Uterus (tissue), 2 donors: ENCODE results near the gene FAM222B.

ENCODE experiments used
- POLR2A ChIP-seq, 2 donors: fragments of 450-650 bp; IDR thresholded peaks; one replicate each; pipeline ENCODE4 v1.6.1; 2016; ENCODE audit warnings: antibody characterized with exemption in 2 of 2, mild to moderate bottlenecking in 1 of 2, moderate library complexity in 1 of 2
- TF ChIP-seq, protein P1 (sequence below), 4 experiments: fragments of 200-600 bp in 2 of 4; fragments of 450-650 bp in 2 of 4; sonication (generic) in 2 of 4; IDR thresholded peaks; one replicate each; pipeline ENCODE4 v1.5.1; 2016 to 2019; ENCODE audit warnings: antibody characterized with exemption in 4 of 4, mild to moderate bottlenecking in 2 of 4, moderate library complexity in 1 of 4

DNA sequence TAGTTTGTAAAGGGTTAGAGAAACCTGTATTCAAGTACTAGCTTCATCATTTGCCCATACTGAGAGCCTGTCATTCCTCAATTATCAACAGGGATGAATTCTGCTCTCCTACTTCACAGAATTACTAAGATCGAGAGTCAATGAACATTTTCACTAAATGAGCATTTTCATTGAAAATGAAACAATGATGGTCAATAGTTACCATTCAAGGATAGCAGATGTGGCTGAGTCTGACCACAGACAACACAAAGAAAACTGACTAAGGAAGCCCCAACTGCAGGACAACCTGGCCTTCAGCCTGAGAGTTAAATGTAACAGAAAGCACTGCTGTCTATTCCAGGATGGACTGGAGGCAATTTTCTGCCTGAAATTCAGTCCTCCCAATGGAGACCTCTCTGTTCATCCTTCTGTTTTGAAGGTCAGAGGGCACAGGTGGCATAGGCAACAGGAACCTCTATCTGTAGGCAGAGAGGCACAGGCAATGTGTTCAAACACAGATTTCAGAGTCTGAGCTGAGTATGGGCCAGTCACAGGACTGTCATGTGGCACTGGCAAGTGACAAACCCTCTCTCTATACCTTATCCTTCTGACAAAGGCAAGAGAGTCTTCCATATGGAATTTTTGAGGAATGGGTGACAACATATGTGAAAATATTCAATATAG lies 79.3 kb downstream of the FAM222B start:
- TF ChIP-seq, protein P1, sequence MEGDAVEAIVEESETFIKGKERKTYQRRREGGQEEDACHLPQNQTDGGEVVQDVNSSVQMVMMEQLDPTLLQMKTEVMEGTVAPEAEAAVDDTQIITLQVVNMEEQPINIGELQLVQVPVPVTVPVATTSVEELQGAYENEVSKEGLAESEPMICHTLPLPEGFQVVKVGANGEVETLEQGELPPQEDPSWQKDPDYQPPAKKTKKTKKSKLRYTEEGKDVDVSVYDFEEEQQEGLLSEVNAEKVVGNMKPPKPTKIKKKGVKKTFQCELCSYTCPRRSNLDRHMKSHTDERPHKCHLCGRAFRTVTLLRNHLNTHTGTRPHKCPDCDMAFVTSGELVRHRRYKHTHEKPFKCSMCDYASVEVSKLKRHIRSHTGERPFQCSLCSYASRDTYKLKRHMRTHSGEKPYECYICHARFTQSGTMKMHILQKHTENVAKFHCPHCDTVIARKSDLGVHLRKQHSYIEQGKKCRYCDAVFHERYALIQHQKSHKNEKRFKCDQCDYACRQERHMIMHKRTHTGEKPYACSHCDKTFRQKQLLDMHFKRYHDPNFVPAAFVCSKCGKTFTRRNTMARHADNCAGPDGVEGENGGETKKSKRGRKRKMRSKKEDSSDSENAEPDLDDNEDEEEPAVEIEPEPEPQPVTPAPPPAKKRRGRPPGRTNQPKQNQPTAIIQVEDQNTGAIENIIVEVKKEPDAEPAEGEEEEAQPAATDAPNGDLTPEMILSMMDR (IDR thresholded peaks at IDR 0.05) = no peak
- TF ChIP-seq POLR2A (IDR thresholded peaks at IDR 0.05) = no peak
